ENCODE results near the gene CCM2L. TPM values are rescaled to one million over a fixed set of nuclear protein-coding genes. Genes with fewer than 3 reads are reported as not detected.

Gene CCM2L
- total and polyA plus RNA-seq, 2 donors (not counting 3 experiments of a cell fraction or from before 2014, with no cell fraction given): 10.8 to 13.4 TPM

GRCh38 chr20:32068174-32068573, 57.9 kb downstream of the CCM2L start:
- DNase-seq (ENCODE audit: low read depth, low spot score) (no peak), FAIRE-seq (no peak)
- no peaks in the 10 kb centered on the region for H3K9me1 ChIP-seq (replicated peaks; ENCODE audit: control insufficient read depth, extremely low read depth, insufficient read depth, low read length)
- no TSS peak for BruUV-seq (replicated peaks)
- no peaks in the 10 kb centered on the region for H3K79me2 ChIP-seq (ENCODE audit: control insufficient read depth, insufficient read depth, low read length)
- H4K20me1 ChIP-seq (replicated peaks; ENCODE audit: control insufficient read depth, extremely low read depth, insufficient read depth, low read length): no peaks in the 10 kb centered on the region
- dilution Hi-C loops (cut with MboI; ENCODE audit: extremely low pct_ligation_motif_present, low sequenced_read_pairs) (no loop called here), intact Hi-C loops (cut with micrococcal nuclease) (no loop called here)
- no peak overlapping the region for H2AFZ ChIP-seq (ENCODE audit: low read depth, low read length)
- no peak overlapping the region for H3K27ac ChIP-seq (ENCODE audit: insufficient read depth, low read depth, low read length)
- TF ChIP-seq GATA2 (IDR thresholded peaks at IDR 0.05; ENCODE audit: insufficient read depth, insufficient read length, low read depth, low read length): no peak
- TF ChIP-seq FOS (IDR thresholded peaks at IDR 0.05; ENCODE audit: borderline replicate concordance, insufficient read depth, low read length): no peak
- TF ChIP-seq JUN (IDR thresholded peaks at IDR 0.05; ENCODE audit: borderline replicate concordance, insufficient read depth, insufficient read length, low read depth): no peak
- TF ChIP-seq EZH2 (IDR thresholded peaks at IDR 0.05; ENCODE audit: borderline replicate concordance, low read depth, low read length, severe bottlenecking): no peak
- no peak for TF ChIP-seq POLR2AphosphoS5 (IDR thresholded peaks at IDR 0.05; ENCODE audit: insufficient read depth, low read depth, low read length)
- no peak for TF ChIP-seq MAX (IDR thresholded peaks at IDR 0.05; ENCODE audit: insufficient read depth, insufficient read length)
- TF ChIP-seq MYC (IDR thresholded peaks at IDR 0.05; ENCODE audit: low read depth, low read length): no peak
- no peak for TF ChIP-seq POLR2A (IDR thresholded peaks at IDR 0.05; ENCODE audit: low read depth, low read length)
- ChIA-PET POLR2A (no interaction called here), CTCF (no interaction called here)
- H3K36me3 ChIP-seq (ENCODE audit: control insufficient read depth in 2 of 2, extremely low read depth in 1 of 2, insufficient read depth in 2 of 2, low read length in 2 of 2): no peaks in the 10 kb centered on the region
- H3K9me3 ChIP-seq (replicated peaks; ENCODE audit: control insufficient read depth, insufficient read depth, low read length): no peaks in the 10 kb centered on the region
- H3K4me2 ChIP-seq (ENCODE audit: insufficient read depth, low read length): no peak overlapping the region
- H3K4me1 ChIP-seq (ENCODE audit: control insufficient read depth, extremely low read depth, insufficient read depth, low read length): no peaks in the 10 kb centered on the region
- peaks cover 3 to 7% of the 10 kb centered on the region in 2 experiments for H3K27me3 ChIP-seq (ENCODE audit: control insufficient read depth in 2 of 2, insufficient read depth in 2 of 2, low read length in 2 of 2)
- no peak overlapping the region for H3K4me3 ChIP-seq (replicated peaks in 1 of 3; ENCODE audit: insufficient read depth in 1 of 3, low read depth in 1 of 3, low read length in 3 of 3)
- no peak overlapping the region for H3K9ac ChIP-seq (replicated peaks; ENCODE audit: extremely low read depth, insufficient read depth, low read length)

- Histone ChIP-seq H3K4me3 (replicated peaks in 1 of 3; ENCODE audit: insufficient read depth in 1 of 3, low read depth in 1 of 3, low read length in 3 of 3) (no peak overlapping the region), H3K79me2 (ENCODE audit: control insufficient read depth, insufficient read depth, low read length) (no peaks in the 10 kb centered on the region), H3K9me1 (replicated peaks; ENCODE audit: control insufficient read depth, extremely low read depth, insufficient read depth, low read length) (no peaks in the 10 kb centered on the region), H3K27ac (ENCODE audit: insufficient read depth, low read depth, low read length) (no peak overlapping the region), H3K9me3 (replicated peaks; ENCODE audit: control insufficient read depth, insufficient read depth, low read length) (no peaks in the 10 kb centered on the region), H3K27me3 (ENCODE audit: control insufficient read depth in 2 of 2, insufficient read depth in 2 of 2, low read length in 2 of 2) (peaks cover 3 to 9% of the 10 kb centered on the region in 2 experiments), H3K9ac (replicated peaks; ENCODE audit: extremely low read depth, insufficient read depth, low read length) (no peak overlapping the region), H2AFZ (ENCODE audit: low read depth, low read length) (no peak overlapping the region), H3K36me3 (ENCODE audit: control insufficient read depth in 2 of 2, extremely low read depth in 1 of 2, insufficient read depth in 2 of 2, low read length in 2 of 2) (no peaks in the 10 kb centered on the region), H3K4me2 (ENCODE audit: insufficient read depth, low read length) (no peak overlapping the region), H3K4me1 (ENCODE audit: control insufficient read depth, extremely low read depth, insufficient read depth, low read length) (peaks cover 3% of the 10 kb centered on the region), H4K20me1 (replicated peaks; ENCODE audit: control insufficient read depth, extremely low read depth, insufficient read depth, low read length) (no peaks in the 10 kb centered on the region)
- intact Hi-C loops (cut with micrococcal nuclease) (no loop called here), dilution Hi-C loops (cut with MboI; ENCODE audit: extremely low pct_ligation_motif_present, low sequenced_read_pairs) (no loop called here)
- ChIA-PET POLR2A (interaction anchor here (0.6 kb wide), 1 partner anchor 89 kb away, joined by 3 read pairs; no protein-coding TSS in a partner anchor), CTCF (no interaction called here)
- no peak for TF ChIP-seq EZH2 (IDR thresholded peaks at IDR 0.05; ENCODE audit: borderline replicate concordance, low read depth, low read length, severe bottlenecking)
- no peak for TF ChIP-seq GATA2 (IDR thresholded peaks at IDR 0.05; ENCODE audit: insufficient read depth, insufficient read length, low read depth, low read length)
- no peak for TF ChIP-seq MAX (IDR thresholded peaks at IDR 0.05; ENCODE audit: insufficient read depth, insufficient read length)
- BruUV-seq (replicated peaks): no TSS peak
- FAIRE-seq (no peak), DNase-seq (ENCODE audit: low read depth, low spot score) (no peak)
These were observed 59.5 kb downstream of the CCM2L start for GRCh38 chr20:32069711-32070110.

Measured in endothelial cell of umbilical vein (primary cell).